Superior temporal gyrus (tissue), 1 donor: ENCODE results near the gene FGF14.

Source experiments
- DNase-seq: peaks from one replicate; pipeline ENCODE4 v3.0.0-alpha.2; 2016; ENCODE audit errors: extremely low spot score

Gene FGF14

DNA sequence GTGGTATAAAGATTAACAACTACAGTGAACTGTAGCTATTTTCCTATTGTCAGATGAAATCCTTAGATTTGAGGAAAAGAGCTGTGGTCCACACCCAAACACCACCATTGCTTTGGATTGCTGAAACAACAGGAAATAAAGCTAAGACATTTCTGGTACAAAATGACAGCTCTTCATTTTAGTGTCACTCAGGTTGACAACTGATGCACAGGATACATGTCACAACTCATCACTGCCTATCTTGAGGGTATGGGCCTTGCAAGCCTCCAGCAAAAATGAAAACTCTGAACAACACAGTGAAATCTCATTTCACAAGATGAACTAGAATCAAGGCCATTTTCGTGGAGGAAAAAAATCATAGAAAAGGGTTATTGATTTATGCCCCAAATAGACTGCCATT, 609.7 kb downstream of the FGF14 start:
- no peak for DNase-seq

DNA sequence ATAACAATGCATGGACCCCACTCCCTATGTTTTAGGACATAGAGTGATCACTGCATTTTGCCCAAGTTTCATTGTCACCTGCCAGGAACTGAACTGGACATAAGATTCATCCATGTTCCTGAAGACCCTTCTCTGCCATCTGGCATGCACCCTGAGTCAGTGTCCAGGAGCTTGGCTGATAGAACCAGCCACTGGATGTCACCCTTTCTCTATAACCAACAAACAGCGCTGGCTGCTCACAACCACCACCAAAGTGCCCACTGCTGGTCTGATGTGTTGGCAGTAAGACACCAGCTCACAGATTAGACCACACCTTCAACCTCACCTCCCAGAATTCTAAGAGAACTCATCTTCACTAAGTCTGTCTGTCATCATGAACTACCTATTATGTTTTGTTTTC, 616.0 kb downstream of the FGF14 start:
- DNase-seq, result no peak

GRCh38 chr13:101784313-101784712, 617.5 kb downstream of the FGF14 start:
- DNase-seq, result no peak

DNA sequence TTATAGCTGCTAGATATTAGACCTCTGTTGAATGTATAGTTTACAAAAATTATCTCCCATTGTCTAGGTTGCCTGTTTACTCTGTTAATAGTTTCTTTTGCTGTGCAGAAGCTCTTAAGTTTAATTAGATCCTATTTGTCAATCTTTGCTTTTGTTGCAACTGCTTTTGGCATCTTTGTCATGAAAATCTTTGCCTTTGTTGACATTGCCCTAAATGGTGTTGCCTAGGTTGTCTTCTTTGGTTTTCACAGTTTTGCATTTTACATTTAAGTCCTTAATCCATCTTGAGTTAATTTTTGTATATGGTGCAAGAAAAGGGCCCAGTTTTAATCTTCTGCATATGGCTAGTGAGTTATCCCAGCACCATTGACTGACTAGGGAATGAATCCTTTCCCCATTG, 618.3 kb downstream of the FGF14 start:
- no peak for DNase-seq

GRCh38 chr13:101780211-101780610, 621.6 kb downstream of the FGF14 start:
- peak; percentile 25 for DNase-seq

- no peak for DNase-seq
Observed at GRCh38 chr13:101779147-101779546, 622.7 kb downstream of the FGF14 start.

- peak; percentile 55 for DNase-seq
Observed at GRCh38 chr13:101775267-101775666, 626.6 kb downstream of the FGF14 start.

GRCh38 chr13:101774393-101774792, 627.5 kb downstream of the FGF14 start:
- DNase-seq, result no peak

- no peak for DNase-seq
Observed at GRCh38 chr13:101773062-101773461, 628.8 kb downstream of the FGF14 start.

DNA sequence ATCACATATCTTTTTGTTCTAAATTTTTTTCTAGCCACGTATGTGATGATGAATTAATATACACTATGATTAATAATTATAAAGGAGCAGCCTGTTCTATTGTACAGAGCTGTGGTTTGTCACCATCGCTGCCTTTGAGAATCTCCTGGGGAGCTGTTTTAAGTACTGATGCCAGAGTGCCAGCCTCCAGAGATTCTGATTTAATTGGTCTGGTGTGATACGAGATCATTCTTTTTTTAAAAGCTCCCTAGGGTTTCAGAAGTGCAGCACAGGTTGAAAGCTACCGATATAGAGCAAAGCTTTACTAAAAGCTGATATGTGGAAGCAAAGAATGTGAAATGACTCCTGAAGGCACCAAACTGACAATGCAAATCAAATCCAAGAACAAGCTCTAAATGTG, 634.7 kb downstream of the FGF14 start:
- DNase-seq, result no peak

DNA sequence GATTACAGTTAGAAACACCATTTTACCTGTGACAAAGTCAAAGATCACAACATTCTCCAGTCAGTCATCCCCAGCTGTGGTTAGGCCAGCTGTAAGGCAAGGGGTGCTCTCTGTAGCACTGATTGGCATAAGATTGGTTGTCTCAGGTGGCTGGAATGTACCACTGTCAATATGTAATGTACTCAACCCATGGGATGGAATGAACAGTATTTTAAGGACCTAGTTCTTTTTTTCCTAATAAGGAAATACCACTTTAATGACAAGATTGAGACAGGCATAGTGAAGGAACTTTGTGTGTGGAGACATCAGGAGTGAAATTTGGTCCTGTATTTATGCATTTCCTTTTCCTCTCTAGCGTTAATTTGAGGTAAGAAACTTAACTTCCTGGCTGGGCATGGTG, 638.7 kb downstream of the FGF14 start:
- no peak for DNase-seq

GRCh38 chr13:101757446-101758039, 644.3 kb downstream of the FGF14 start:
- peak; percentile 68 for DNase-seq

GRCh38 chr13:101755228-101755887, 646.5 kb downstream of the FGF14 start:
- DNase-seq, result no peak

- no peak for DNase-seq
Observed at GRCh38 chr13:101752432-101752831, 649.4 kb downstream of the FGF14 start.

DNA sequence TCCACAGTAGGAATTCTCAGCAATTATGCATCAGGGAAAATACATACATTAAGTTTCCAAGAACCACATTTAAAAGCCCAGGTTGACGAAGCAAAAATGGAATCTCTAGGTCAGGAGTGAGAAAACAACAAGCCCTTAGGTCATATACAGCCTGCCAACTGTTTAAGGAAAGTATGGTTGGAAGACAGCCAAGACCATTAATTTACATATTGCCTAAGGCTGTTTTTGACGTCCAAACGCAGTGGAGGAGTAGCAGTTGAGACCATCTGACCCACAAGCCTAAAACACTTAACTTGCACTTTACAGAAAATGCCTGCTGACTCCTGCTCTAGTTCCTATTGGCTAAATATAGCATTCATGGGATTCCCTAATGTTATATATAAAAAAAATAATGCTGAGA, 650.4 kb downstream of the FGF14 start:
- no peak for DNase-seq

DNA sequence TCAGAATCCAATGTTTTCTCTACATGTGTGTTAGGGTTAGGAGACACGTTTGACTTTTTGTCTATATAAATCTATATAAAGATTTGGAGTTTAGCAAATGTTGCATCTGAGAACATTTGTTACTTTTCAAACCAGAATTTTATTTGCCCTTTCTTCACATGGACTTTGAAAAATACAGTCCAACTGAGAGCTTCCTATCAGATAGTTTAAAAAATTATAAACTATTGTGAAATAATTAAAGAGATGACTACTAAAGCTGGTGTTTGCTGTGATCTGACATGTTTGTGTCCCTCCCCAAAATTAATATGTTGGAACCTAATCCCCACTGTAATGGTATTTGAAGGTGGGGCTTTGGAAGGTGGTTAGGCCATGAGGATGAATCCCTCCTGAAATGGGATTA, 652.3 kb downstream of the FGF14 start:
- DNase-seq, result no peak

DNA sequence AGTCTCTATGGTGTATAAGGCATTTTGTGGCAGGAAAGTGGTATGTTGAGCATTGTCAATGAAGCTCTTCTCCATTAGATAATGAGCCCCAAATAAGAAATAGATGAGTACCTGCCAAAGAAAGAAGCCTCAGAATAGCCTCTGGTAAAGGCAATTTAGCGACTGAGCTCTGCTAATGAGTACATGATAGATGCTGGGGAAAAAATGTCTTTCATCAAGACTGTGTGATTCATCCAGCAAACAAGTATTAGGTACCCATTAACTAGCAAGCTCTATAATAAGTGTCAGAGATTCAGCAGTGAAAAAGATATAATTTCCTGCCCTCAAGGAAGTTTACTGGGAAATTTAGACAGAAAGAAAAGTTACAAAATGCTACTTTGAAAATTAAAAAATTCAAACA, 654.8 kb downstream of the FGF14 start:
- DNase-seq, result no peak

GRCh38 chr13:101746513-101746912, 655.3 kb downstream of the FGF14 start:
- DNase-seq, result no peak

- DNase-seq, result no peak
Observed at GRCh38 chr13:101739382-101740178, 662.3 kb downstream of the FGF14 start.

DNA sequence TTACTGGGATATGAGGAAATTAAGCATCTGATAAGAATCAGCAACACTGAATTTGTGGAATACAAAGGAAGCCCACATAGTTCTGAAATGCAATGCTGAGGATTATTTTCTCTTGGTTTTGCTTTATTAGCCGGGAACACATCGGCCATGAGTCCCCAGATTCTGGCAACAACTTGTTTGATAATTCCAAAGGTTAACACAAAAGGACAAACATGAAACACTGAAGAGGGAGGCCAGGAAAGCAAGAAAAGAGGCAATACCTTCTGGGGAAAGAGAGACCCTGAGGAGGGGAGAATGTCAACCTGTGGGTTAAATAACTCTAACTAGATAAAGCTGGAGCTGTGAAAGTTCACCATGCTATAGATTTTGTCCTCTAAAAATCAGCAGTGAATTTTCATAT, 663.5 kb downstream of the FGF14 start:
- no peak for DNase-seq

DNA sequence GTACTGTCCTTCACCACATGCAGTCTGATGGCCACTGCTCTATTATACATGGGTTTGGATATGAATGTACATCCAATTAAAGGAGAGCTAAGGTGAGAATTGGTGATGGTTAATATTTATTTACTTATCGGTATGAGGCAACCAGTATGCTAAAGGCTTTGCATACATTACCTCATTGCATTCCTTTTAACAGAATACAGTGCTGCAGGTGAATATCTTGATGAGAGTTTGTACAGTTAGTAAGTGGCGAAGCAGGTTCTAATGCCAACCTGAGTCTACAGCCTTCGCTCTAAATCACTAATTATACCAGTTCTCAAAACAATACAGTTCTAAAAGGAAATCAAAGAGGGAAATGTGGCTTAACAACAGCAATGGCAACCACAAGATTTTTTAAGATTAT, 665.3 kb downstream of the FGF14 start:
- no peak for DNase-seq

DNA sequence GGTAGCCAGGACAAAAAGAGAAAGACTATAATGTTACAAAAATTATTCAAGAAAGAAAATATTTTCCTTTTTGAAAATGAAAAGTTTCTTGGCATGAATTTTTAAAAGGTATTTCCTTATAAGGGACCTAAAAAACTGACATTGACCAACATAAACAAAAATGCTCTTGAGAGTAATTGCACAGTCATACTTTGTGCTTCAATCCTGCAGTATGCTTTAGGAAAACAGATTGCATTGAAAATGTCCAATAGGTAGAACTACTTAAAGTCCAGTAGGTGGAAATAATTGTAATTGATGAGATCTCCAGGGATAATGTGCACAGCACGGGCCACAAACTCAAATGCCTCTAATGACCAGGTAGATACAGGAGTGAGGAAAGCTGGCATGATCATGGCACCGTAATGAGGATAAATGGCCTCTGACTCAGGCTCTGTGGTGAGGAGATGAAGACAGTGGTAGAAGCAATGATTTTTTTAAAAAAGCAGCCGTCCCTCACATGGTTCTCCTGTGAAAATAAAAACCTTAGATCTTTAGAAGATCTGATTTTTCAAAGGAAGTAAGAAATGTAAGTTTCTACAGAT, 671.3 kb downstream of the FGF14 start:
- DNase-seq, result no peak

GRCh38 chr13:101728615-101729014, 673.2 kb downstream of the FGF14 start:
- DNase-seq, result no peak
